ENCODE results near the gene NOL9.

The NOL9 gene

DNA sequence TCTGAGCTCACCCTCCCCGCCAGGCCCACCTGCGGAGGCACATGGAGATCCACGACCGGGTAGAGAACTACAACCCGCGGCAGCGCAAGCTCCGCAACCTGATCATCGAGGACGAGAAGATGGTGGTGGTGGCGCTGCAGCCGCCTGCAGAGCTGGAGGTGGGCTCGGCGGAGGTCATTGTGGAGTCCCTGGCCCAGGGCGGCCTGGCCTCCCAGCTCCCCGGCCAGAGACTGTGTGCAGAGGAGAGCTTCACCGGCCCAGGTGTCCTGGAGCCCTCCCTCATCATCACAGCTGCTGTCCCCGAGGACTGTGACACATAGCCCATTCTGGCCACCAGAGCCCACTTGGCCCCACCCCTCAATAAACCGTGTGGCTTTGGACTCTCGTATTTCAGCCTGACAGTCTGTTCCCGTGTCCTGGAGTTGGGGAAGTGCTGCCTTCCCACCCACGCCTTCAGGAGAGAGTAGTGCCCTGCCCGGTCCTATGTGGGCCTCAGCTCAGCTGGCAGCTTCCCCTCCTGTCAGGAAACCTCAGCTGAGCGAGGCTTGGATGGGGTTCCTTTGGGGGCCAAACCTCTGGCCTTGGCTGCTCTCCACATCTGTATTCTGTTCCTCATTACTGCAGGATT, 34.7 kb upstream of the NOL9 start:
- DNase-seq: no peak

GRCh38 chr1:6588128-6588892, 34.0 kb upstream of the NOL9 start:
- DNase-seq: no peak

DNA sequence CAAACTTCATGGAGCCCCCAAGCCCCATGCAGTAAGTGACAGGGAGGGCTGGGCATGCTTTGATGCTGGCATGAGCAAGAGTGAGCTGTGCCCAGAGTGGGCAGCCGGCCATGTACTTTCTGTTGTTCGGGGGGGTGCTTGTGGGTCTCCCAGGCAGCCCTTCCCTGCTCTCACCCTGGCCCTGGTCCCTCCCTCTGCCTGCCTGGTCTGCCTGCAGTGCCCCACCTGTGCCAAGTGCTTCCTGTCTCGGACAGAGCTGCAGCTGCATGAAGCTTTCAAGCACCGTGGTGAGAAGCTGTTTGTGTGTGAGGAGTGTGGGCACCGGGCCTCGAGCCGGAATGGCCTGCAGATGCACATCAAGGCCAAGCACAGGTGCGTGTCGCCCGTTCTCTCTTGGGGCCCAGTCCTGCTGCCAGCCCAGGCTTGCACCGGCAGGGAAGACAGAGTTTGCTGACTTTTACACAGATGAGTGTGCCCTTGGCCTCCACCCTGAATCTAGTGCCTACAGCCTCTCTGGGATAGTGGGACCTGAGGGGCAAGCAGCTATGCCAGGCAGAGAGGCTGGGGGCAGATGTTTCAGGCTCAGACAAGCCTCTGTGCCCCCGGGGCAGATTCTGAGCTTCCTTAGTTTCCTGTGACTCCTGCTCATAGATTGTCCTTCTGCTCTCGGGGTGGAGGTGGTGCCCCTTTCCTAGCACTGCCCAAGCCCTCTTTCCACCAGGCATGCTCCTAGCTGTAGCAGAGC, 33.1 kb upstream of the NOL9 start:
- no peak for DNase-seq

DNA sequence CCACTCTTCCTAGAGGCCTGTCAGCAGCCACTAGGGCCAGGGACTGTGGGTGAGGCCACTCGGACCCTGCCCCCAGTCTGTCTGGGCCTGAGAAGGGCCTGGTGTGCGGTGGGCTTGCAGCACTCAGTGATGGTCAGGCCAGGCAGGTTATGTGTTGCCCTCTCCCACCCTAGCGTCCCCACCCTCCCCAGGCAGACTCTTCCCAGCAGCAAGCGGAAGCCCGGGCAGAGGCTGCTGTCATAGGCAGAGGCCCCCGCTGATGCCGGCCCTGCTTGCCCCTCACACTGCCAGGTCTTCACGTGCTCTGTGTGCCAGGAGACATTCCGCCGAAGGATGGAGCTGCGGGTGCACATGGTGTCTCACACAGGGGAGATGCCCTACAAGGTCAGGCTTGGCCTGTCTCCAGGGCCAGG, 32.1 kb upstream of the NOL9 start:
- no peak for DNase-seq

- DNase-seq: no peak
Measured at GRCh38 chr1:6585841-6586240, 31.5 kb upstream of the NOL9 start.

- no peak for DNase-seq
Measured at GRCh38 chr1:6585081-6585722, 30.9 kb upstream of the NOL9 start.

GRCh38 chr1:6584126-6585080, 30.1 kb upstream of the NOL9 start:
- no peak for DNase-seq

DNA sequence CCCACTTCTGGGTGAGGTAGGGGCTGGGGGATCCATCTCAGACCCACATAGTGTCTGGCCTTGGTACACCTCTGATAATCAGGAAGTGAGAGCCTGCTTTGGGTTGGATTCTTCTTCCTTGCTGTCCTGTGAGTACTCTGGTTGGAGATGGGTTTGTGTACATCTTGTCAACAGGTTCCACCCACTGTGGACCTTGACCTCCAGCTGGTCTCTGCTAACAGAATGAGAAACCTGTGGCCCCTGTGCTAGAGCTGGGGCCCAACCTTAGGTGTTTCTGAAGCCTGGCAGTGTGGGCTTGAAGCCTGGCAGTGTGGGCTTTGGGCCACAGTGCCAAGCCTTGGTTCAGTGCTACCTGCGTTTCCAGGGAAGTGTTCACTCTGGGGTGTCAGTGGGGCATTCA, 28.1 kb upstream of the NOL9 start:
- no peak for DNase-seq

GRCh38 chr1:6581561-6582305, 27.4 kb upstream of the NOL9 start:
- no peak for DNase-seq

GRCh38 chr1:6580593-6581409, 26.5 kb upstream of the NOL9 start:
- DNase-seq: no peak

DNA sequence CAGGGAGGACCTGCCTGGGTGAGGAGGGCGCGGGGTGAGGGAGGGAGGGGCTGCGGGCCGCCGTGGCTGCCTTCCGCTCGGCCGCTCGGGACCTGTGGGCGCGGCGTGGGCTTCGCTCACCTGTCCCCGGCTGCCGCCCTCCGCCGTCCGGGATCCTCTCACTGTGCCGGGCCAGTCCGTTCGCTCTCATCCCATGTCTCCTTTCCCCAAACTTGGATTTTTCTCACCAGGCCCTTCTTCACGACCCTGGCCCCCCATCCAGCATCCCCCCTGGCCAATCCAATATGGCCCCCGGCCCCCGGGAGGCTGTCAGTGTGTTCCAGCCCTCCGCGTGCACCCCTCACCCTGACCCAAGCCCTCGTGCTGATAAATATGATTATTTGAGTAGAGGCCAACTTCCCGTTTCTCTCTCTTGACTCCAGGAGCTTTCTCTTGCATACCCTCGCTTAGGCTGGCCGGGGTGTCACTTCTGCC, 25.8 kb upstream of the NOL9 start:
- no peak for DNase-seq

DNA sequence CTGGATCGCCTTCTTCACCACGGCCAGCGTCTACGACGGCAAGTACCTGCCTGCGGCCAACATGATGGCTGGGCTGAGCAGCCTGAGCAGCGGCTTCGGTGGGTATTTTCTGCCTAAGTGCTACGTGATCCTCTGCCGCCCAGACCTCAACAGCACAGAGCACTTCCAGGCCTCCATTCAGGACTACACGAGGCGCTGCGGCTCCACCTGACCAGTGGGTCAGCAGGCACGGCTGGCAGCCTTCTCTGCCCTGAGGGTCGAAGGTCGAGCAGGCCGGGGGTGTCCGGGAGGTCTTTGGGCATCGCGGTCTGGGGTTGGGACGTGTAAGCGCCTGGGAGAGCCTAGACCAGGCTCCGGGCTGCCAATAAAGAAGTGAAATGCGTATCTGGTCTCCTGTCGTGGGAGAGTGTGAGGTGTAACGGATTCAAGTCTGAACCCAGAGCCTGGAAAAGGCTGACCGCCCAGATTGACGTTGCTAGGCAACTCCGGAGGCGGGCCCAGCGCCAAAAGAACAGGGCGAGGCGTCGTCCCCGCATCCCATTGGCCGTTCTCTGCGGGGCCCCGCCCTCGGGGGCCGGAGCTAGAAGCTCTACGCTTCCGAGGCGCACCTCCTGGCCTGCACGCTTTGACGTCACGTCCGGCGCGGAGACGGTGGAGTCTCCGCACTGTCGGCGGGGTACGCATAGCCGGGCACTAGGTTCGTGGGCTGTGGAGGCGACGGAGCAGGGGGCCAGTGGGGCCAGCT, 25.2 kb upstream of the NOL9 start, which contains the start of gene ZBTB48:
Gene ZBTB48, plus strand, starts transcription at position 621 of the 745 bp plus-strand sequence. CDS start 616 bp downstream, outside the sequence.
- peak; percentile 99 for DNase-seq

- no peak for DNase-seq
Measured at GRCh38 chr1:6578624-6579373, 24.5 kb upstream of the NOL9 start.

- DNase-seq: no peak
Measured at GRCh38 chr1:6577831-6578525, 23.7 kb upstream of the NOL9 start.

- DNase-seq: no peak
Measured at GRCh38 chr1:6574818-6575217, 20.5 kb upstream of the NOL9 start.

- no peak for DNase-seq
Measured at GRCh38 chr1:6574025-6574620, 19.8 kb upstream of the NOL9 start.

GRCh38 chr1:6572653-6573383, 18.5 kb upstream of the NOL9 start:
- no peak for DNase-seq

All from NCI-H345 (cell line).